ENCODE data around the gene HSDL2. TPM values are rescaled to one million over a fixed set of nuclear protein-coding genes. Genes with fewer than 3 reads are reported as not detected.
"Not testable (repeated sequence)": the region's sequence is repeated elsewhere in the genome, so short reads cannot be mapped to it uniquely, and the experiment has no call there.

Gene HSDL2
- total RNA-seq, 1 donor from 2014 or later: 25.3 TPM

- DNase-seq (ENCODE audit: low read depth): no peak
- TF ChIP-seq, protein P1, sequence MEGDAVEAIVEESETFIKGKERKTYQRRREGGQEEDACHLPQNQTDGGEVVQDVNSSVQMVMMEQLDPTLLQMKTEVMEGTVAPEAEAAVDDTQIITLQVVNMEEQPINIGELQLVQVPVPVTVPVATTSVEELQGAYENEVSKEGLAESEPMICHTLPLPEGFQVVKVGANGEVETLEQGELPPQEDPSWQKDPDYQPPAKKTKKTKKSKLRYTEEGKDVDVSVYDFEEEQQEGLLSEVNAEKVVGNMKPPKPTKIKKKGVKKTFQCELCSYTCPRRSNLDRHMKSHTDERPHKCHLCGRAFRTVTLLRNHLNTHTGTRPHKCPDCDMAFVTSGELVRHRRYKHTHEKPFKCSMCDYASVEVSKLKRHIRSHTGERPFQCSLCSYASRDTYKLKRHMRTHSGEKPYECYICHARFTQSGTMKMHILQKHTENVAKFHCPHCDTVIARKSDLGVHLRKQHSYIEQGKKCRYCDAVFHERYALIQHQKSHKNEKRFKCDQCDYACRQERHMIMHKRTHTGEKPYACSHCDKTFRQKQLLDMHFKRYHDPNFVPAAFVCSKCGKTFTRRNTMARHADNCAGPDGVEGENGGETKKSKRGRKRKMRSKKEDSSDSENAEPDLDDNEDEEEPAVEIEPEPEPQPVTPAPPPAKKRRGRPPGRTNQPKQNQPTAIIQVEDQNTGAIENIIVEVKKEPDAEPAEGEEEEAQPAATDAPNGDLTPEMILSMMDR (conservative IDR thresholded peaks at IDR 0.05; ENCODE audit: low read depth, low read length): no peak
- no peak overlapping the region for H3K4me3 ChIP-seq (ENCODE audit: low read depth, low read length)
Observed at GRCh38 chr9:112382501-112383364, 2.8 kb downstream of the HSDL2 start.

GRCh38 chr9:112384219-112384618 is 4.3 kb downstream of the HSDL2 start:
- TF ChIP-seq, protein P1 (conservative IDR thresholded peaks at IDR 0.05; ENCODE audit: low read depth, low read length): no peak
- no peak for DNase-seq (ENCODE audit: low read depth)
- H3K4me3 ChIP-seq (ENCODE audit: low read depth, low read length): no peak overlapping the region

DNA sequence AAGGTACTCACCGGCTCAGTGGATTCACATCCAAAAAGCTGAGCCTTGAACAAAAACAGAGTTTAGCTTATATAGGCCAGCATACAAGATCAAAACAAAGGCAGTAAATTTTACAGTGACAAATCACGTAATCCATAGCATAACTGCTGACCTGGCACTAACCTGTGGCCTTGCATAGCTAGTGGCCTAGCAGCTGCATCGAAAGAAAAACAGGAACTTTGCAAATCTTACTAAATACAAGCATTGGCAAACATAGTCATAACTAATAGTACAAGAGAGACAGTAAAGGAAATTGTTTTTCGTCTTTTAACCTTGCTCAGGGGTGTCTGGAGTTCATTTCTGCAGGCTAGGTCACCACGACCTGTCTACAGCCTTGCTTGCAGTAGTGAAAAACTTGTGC is 4.8 kb downstream of the HSDL2 start:
- TF ChIP-seq, protein P1 (conservative IDR thresholded peaks at IDR 0.05; ENCODE audit: low read depth, low read length): no peak
- no peak overlapping the region for H3K4me3 ChIP-seq (ENCODE audit: low read depth, low read length)
- DNase-seq (ENCODE audit: low read depth): no peak

DNA sequence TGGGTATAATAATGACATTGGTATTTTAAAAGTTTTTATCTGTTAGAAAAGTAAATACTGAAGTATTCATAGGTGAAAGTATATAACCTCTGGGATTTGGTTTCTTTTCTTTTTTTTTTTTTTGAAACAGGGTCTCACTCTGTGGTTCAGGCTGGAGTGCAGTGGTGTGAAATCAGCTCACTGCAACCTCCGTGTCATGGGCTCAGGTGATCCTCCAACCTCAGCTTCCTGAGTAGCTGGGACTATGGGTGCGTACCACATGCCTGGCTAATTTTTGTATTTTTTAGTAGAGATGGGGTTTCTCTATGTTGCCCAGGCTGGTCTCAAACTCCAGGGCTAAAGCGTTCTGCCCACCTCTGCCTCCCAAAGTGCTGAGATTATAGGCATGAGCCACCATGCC is 7.2 kb downstream of the HSDL2 start:
- TF ChIP-seq, protein P1 (conservative IDR thresholded peaks at IDR 0.05; ENCODE audit: low read depth, low read length): no peak
- no peak overlapping the region for H3K4me3 ChIP-seq (ENCODE audit: low read depth, low read length)
- no peak for DNase-seq (ENCODE audit: low read depth)

DNA sequence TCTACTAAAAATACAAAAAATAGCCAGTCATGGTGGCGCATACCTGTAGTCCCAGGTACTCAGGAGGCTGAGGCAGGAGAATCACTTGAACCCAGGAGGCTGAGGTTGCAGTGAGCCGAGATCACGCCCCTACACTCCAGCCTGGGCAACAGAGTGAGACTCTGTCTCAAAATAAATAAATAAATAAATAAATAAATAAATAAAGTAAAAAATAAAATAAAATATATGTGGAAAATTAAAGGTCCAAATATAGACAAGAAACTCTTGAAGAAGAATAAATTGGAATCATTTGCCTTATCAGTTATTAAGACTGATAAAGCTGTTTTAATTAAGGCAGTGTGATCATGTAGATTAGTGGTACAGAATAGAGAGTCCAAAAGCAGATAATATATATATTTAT is 10.0 kb downstream of the HSDL2 start:
- H3K4me3 ChIP-seq (ENCODE audit: low read depth, low read length); DNase-seq (ENCODE audit: low read depth): not testable (repeated sequence)

DNA sequence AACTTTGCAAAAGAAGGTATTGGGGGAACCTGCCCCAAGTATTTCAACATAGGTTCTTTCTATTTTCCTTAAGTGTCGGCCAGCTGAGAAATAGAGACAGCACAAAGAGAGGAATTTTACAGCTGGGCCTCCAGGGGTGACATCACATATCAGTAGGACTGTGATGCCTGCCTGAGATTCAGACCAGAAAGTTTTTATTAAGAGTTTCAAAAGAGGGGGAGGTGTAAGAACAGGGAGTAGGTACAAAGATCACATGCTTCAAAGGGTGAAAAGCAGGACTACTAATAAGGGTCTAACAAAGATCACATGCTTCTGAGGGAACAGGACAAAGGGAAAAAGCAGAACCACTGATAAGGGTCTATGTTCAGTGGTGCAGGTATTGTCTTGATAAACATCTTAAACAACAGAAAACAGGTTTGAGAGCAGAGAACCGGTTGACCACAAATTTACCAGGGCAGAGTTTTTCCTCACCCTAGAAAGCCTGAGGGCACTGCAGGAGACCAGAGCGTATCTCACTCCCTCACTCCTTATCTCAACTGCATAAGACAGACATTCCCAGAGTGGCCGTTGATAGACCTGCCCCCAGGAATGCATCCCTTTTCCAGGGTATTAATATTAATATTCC is 12.1 kb downstream of the HSDL2 start:
- not testable (repeated sequence) for H3K4me3 ChIP-seq (ENCODE audit: low read depth, low read length); DNase-seq (ENCODE audit: low read depth)

DNA sequence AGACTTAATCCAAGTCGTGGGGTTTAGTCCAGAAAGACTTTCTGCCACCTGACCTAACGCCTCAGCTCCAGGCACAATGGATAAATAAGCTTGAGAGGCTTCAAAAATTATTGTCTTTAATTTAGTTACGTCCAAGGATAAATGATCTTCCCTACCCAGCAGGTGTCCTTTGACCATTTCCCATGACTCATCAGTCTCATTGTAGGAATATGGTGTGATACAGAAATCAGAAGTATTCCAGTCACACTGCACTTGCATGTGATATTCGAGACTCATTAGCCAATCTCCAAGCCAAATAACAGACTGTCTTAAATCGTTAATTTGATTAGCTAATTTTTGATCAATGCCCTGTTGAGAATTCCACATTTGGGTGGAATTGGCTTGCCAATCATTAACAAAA is 13.2 kb downstream of the HSDL2 start:
- peak; percentile 65 for DNase-seq (ENCODE audit: low read depth)
- not testable (repeated sequence) for H3K4me3 ChIP-seq (ENCODE audit: low read depth, low read length)

GRCh38 chr9:112396416-112396815 is 16.5 kb downstream of the HSDL2 start:
- H3K4me3 ChIP-seq (ENCODE audit: low read depth, low read length): no peak overlapping the region
- TF ChIP-seq, protein P1 (conservative IDR thresholded peaks at IDR 0.05; ENCODE audit: low read depth, low read length): no peak
- DNase-seq (ENCODE audit: low read depth): no peak

Data from epithelial cell of proximal tubule (primary cell).